Measurements from ENCODE around the gene TRAIP.
A peak's percentile ranks its signal among the peaks of the same experiment; 100 is the strongest.
"Not testable (repeated sequence)": the region's sequence is repeated elsewhere in the genome, so short reads cannot be mapped to it uniquely, and the experiment has no call there.

TRAIP gene

DNA sequence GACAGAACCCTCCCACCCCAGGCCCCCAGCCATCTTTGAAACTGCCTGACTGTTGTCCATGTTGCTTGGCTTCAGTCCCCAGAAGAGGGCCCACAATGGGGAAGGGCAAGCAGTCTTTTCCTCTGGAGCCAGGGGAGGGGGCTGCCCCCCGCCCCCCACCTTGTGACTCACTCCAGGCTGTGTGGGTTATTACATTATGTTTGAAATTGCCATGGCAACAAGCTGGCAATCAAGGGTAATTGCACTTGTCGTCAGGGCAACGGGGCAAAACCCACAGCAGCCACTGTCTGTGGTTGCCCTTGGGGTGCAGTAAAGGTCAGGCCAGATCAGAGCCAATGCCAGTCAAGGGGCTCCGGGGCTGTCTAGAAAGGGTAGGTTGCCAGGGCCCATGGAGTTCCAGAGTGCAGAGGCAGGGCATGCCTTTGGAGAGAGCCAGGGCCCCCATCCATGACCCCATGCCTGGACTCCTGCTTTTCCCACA, 16.5 kb upstream of the TRAIP start:
- DNase-seq, result no peak

DNA sequence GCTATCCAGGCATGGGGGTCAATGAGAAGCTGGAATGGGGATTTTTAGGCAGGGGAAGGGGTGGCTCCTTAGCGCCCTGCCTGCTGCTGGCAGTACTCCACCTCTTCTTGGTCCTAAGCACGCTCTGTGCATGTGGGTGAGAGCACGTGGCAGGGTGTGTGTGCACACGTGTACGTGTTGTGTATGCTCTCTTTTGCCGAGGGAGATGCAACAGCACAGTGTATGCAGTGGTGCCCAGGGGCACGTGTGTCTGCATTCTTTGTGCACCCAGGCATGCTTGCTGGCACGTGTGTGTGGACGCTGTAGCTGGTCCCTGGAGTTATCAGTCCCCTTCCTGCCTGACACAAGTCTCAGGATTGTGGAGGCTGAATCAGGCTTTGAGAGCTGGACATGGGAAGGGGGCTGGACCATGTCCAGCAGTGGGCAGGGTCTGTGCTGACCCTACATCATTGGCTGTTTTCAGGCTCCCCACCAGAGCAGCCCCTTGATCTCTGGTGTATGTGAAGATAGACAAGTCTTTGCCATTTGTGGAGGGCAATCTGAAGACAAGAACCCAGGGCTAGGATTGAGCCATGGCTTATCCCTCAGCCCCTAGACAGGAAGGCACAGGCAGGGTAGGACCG, 15.3 kb upstream of the TRAIP start:
- DNase-seq, result no peak

DNA sequence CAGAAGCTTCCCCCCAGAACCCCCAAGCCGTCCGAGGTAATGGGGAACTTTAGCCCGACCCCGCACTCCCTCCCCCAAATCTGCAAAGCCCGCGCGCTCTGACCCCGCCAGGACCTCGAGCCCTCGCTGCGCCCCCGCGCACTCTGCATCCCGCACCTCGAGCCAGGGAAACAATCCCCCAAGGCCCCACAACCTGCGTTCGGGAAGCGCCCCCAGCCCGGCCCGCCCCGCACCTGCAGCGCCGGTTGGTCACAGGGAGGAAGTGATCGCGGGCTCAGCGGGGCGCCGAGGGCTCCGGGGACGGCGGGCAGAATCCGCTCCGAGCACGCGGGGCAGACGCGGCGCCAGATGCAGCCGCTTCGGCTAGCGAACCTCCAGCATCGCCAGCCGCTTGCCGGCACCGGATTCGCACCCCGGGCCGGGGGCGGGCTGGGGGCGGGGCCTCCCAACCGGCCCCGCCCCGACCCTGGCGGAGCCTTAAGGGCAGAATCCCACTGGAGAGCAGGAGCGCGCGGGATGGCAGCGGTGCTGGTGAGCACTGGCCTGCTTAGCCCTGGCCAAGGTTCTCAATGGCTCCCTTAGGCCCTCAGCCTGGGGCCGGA, 13.3 kb upstream of the TRAIP start, which contains the start of gene CAMKV:
CAMKV (minus strand) TSS at position 382 of the 602 bp plus-strand sequence. CDS start 7,518 bp downstream, outside the sequence.
- no peak for DNase-seq

DNA sequence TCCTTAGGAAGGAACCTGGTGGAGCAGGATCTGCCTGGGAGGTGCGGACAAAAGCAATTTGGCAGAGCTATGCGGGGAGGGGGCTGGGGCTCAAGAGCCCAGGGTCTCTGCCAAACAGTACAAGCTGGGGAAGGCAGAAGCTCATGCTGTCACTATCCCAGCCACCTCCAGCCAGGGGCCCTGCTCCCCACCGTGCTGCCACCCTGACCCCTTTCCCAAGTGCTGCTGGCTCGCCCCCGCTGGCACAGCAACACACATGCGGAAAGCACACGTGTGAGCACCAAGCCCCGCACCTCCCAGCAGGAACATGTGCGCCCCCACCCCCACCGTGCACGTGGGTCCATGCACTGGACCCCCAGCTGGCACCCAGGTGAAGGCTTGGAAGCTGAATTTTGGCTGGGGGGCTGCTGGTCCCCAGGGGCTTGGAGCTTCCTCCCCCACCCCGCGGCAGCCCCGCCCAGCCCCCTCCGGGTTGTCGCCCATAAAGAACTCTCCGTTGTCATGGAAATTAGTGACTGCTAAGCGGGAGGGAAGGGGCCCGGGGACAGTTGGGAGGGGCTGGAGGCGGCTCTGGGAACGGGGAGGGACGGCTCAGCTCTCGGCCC, 12.6 kb upstream of the TRAIP start:
- DNase-seq, result no peak

DNA sequence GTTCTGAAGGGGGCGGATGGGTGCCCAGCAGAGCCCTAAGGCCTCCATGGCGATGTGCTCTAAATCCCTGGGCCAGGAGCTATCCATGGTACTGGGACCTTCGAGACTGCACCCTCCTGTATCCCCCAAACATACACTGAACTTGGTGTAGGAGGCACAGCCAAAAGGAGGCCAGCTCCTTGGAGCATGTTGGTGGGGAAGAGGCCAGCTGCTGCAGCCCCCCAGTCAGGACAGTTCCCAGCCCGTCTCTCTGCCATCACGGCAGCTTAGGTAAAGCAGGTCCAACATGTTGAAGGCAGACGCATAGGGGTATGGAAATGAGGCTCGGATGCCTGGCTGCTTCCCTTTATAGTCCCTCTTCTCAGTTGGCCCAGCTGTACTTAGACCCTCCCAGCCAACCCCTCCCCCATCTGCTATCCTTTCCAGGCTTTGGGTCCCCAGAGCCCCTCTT, 11.5 kb upstream of the TRAIP start:
- DNase-seq, result peak; percentile 50

DNA sequence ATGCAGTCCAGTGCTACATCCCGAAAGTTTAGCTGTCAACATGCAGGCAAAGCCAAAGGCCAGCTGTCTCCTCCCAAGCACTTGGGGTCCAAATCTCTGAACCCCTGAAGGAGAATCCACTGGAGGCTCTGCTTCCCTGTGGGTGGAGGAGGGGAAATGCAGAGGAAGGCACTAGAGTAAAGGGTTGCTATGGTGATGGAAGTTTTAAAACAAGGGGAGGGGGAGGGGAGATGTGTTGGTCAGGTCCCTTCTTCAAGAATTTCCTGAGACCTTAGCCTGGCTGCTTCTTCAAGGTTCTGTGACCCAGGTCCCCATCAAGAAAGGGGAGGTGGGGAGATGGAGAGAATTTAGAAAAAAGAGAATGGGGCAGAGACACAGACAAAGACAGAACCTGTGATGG, 11.0 kb upstream of the TRAIP start:
- DNase-seq, result no peak

DNA sequence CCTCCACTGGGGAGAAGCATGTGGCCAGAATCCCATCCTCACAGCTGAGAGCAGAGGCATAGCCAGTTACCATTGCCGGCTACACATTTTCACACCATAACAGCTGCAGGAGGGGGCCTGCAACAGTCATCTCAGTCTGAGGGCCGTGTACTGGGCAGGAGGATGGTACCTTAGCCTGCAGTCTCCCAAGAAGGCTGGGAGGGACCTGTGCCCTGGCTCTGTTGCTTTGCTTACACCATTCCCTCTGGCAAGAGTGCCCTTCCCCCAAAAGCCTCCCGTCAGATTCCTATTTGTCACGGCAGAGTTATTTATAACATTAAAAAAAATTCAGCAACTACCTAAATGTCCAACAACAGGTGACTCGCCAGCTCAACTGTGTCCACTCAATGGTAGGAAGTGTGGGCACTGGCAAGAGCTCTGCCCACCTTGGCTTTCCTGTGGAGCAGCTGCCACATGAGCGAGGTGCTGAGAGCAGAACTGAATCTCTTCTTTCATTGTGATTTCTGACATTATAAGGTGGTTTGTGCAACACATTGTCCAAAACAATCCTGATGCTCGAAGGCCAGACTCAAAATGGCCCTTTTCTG, 8.9 kb upstream of the TRAIP start:
- DNase-seq, result no peak

DNA sequence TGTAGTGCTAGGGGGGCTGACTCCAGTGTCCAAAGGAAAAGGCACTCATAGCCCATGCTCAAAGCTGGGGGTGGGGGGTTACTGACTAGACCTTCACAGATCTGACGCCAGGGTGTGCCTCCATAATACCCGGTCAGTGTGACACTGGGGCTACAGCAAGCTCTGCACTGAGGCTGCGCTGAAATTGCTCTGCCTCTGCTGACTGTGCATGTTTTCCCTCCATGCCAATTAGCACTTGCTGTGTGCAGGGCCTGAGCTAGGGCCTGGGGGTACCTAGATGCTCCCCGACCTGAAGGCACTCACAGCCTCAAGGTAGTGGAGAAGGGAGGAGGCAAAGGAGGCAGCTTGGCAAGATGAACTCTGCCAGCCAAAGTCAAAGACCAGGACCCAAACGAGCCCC, 8.1 kb upstream of the TRAIP start:
- no peak for DNase-seq

DNA sequence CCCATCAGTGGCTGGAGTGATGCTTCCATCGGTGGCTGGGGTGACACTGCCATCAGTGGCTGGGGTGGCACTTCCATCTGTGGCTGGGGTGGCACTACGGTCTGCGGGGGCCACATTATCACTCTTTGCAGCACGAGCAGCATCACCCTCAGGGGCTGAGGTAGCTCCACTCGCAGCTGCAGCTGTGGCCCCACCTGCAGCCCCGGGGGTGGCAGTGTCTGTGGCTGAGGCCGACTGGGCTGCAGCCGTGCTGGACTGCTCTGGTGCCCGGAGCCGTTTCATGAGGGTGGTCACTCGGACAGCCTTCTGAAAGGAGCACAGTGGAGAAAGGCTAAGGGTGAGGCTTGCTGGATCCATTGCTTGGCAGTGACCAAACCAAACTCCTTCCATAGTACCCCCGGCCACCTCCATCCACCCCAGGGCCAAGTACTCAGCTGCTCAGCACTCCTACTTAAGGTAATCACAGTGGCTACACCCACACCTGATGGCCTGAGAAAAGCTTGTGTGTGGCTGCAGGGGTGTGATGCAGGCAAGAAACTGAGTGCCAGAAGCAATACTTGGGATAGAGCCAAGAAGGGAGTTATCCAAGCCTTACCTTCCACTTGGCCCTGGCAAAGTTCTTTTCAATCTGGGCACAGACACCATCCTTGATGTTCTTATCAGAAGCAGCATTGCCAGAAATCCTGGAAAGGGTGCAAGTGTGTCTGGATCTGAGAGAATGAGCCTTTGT, 3.4 kb upstream of the TRAIP start:
- DNase-seq, result no peak

DNA sequence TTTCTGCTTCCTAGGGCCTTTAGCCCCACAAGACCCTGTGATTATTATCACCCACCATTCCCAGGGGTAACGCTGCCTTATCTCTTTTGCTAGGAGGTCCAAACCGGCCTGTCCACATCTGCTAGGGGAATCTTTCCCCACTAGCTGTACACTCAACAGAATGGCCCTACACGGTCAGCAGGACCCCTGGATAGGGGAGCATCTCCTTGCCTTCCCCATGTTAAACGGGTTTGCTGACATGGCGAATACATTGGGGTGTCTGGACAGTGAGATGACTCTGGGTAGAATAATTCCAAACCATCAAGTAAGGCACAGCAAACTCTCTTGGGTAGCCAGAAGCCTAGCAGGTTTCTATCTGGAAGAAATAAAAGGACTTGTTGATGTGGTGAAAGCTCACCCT, 702 bp downstream of the TRAIP start:
- no peak for DNase-seq

DNA sequence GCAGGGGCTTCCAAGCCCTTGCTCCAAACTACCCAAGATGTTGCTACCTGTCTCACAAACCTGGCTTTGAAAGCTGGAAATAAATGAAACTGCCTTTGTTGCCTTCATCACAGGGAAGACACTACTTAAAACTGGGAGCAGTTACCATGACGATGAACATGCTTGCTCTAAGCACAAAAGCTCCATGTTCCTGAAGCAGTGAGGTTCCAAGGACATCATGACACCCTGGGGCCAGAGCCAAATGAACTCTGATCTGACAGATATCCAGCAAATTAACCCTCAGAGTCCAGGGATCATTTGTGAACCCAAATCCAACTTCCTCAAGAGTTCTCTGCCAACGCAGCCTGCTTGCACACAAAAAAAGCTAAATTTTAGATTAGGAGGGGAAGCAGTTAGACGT, 10.7 kb downstream of the TRAIP start:
- DNase-seq, result no peak

DNA sequence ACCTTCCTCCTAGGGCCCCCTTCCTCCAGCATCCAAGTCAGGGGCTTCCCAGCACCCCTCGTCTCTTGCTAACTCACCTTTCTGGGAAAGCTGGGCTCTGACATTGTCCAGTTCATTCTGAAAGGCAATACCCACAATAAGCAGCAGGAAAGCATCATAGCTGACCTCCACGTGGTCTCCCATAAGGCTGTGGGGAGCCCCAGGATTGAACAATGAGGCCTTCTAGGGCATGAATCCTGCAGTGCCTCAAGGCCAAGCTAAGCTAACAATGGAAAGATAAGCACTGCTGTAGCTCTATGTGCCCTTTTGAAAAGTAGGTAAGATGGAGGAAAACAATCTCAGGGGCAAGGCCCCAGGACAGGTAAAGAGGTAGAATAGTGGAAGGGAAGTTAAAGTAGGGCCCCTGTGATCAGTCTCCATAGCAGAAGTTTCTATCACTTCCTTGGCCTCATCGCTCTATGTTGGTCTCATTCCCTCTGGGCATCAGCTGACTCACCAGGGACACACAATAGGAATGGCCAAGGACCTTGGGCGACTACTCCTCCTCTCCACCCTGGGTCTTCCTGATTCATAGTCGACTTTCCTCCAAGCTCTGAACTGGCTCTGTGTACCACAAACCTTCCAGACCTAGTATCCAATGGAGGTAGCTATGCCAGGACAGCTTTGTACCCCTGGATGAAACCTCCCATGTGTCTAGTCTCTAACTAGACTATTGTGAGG, 11.7 kb downstream of the TRAIP start:
- DNase-seq, result no peak

DNA sequence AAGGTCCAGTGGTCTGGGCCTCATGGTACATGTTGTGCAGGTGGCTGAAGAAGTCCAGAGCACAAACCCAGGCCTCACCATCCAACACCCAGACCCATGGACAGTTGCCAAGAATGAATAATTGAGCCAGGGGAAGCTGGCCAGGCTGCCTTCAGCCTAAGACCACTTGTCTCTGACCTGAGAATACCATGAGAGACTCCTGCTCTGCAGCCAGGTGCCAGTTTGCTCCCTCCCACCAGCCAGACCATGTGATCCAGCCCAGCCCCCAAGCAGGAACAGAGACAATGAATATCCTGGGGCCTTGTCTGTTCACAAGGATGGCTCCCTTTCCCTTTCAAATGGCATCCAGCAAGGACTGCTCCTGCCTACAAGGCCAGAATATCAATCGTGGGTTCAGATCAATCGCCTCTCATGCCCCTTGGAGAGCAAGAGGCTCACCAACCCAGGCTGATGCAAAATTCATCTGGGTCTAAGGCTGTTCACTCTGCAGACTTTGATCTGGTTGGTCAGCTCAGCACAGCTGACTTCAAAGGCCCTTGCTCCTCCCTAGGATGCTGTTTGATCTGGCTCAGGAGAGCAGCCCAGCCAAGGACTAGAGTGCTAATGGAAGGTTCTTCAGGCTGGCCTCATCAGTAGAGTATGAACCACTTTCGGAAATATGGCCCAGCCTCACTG, 13.4 kb downstream of the TRAIP start:
- no peak for DNase-seq

DNA sequence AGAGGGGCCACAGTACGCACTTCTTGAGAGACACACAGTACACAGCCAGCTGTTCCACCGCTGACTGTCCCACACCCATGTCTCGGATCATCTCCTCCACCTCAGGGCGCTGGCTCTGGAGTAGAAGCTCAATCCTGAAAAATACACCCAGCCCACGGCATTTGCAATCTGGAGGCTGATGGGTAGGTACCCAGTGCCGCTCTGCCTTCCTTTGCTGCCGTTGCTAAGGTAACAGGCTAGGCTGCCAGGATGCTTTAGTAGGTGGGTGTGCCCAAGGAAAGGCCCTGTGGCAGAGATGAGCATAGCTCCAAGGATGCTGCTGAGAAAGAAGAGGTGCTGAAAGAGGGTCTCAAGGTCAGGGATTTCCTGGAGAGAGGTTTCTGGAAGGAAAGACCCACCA, 14.6 kb downstream of the TRAIP start:
- no peak for DNase-seq

DNA sequence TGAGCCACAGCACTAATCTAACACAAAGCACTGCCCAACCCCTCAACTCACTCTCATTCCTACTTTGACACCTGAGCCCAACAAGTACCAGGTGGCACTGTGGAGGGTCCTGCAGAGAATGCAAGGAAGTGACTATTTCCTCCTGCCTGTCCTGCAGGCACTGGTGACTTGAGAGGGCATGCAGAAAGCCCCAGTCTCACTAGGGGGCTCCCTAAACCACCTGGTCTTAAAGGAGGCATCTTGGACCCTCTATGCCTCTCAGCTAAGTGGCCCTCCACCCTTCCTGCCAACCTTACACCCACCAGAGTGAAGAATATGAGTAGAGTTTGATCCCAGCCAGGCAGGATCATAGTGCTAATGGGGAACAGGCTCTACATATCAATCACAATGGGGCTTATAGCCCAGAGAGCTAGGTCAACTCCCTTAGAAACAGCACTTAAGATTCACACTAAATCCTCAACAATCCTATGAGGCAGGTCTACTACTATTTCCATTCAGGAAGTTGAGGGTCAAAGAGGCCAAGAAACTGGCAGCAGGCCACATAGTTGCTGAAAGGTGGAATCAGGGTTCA, 15.2 kb downstream of the TRAIP start:
- DNase-seq, result peak; percentile 7

DNA sequence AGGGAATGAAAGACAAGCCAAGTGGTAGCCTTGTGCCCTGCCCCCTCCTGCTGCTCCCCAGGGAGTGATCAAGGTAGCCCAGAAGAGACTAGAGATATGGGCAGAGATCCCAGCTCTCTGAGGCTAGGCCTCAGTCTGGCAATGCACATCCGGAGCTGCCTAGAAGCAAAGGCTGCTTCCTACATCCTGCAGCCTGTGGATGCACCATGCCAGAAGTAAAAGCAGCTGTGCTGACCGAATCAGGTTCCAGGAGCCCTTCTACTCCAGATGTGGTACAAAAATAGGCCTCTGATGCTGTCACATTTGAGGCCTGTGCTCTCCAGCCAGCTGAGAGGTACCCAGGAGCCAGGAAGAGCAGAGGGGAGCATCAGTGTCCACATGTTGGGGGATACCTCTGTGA, 16.0 kb downstream of the TRAIP start:
- DNase-seq, result no peak

DNA sequence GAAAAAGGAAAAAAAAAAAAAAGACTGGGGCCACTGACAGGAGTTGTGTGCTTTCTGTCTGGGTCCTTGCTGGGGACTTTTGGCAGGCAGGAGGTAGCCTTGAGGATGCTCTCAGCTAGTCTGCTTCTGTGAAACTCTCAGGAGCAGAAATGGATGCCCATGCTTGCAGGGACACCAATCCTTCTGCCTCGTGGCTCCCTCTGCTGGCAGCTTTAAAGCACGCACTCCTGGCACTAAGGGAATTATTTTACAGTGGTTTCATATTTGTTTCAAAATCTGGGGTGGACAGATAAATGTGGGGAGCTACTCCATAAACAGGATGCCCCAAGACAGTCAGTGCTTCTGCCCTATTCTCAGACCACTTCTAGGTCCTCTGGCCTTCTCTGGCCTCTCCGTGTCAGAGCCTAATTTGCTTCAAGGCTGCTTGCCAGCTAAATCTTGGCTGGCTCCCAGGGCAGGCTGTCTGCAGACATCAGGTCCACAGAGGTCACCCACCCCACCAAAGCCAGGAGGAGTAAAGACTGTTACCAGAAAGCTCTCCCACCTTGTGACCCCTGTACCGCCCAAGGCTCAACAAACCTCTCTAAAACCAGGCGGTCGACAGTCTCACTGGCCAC, 17.1 kb downstream of the TRAIP start:
- peak; percentile 79 for DNase-seq

DNA sequence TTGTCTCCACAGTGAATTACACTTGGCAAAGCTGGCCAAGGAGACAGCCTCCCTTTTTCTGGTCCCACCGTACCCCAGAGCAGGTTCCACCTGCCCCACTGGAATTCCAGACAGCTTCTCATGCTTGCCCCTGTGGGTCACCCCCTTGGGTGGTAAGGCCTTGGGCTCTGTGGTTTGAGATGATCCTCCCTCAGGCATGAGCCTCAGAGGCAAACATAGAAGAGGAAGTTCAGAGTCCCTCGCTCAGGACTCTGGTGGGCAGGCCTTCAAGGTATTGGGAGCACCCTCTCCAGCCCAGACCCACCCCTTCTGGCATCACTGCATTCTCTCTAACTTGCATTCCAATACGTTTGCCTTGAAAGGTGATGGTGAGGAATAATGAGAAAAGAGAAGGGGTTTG, 25.0 kb downstream of the TRAIP start:
- no peak for DNase-seq

DNA sequence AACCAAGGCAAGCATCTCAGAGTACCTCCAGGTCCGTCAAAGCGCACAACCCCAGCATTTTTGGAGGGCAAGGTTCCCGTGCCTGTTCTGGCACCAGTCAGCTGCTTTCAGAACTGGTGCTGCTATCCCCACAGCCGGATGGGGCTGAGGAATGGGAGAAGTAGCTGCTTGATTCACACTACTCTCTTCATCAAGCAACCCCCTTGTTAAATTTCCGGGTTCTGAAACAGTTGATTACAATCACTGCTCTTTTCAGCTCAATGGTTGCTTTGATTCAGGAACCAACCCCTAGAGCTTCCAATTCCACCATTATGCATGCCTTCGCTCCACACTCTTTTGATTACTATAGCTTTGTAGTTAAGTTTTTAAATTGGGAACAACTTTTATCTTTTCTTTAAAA, 30.3 kb downstream of the TRAIP start:
- DNase-seq, result no peak

DNA sequence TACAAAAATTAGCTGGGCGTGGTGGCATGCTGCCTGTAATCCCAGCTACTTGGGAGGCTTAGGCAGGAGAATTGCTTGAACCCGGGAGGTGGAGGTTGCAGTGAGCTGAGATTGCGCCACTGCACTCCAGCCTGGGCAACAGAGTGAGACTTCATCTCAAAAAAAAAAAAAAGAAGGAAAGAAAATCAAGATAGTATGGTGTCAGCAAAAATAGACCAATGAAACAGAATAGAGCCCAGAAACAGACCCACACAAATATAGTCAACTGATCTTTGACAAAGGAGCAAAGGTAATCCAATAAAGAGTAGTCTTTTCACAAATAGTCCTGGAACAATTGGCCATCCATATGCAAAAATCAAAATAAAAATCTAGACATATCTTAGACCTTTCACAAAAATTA, 33.2 kb downstream of the TRAIP start:
- not testable (repeated sequence) for DNase-seq

All from fibroblast of skin of scalp (primary cell).